HK-2 (cell line): ENCODE measurements around the gene FGFR2.

ENCODE experiments used
- DNase-seq: peaks from one replicate; pipeline ENCODE4 v3.0.0-alpha.2; 2018; ENCODE audit not compliant: unreplicated experiment

FGFR2 gene

DNA sequence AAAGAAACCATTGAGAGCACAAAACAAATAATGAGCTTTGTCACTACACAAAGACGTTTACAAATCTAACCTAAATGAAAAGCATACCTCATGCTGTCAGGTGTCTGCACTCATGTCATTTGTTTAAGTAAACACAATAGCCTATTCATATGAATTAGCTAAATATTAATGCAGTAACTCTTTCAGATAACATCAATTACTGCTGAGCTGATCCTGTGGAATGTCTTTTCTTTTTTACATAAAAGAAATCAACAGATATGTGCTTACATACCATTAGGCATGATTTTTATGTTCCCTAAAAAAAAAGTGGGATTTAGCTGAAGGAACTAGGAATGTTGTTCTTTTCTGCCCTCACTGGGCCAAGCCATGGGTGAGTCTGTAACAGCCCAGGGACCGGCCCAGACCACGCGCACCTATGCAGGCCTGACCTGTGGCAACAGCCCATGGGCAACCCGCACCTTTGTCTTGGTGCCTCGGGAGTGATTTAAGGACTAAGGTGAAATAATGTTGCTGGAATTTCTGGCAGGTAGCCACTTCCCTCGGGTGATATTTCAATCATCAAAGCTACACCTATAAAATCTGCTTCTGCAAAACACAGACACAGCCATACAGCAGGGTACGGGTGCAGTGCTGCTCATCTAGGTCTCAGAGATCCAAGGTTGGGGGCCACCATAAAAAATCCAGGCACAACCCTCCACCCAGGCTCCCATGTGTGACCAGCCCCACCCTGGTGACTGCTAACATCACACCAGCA, 44.6 kb downstream of the FGFR2 start:
- no peak for DNase-seq

GRCh38 chr10:121552746-121553145, 45.5 kb downstream of the FGFR2 start:
- DNase-seq, result no peak

- DNase-seq, result no peak
These were observed 46.9 kb downstream of the FGFR2 start for GRCh38 chr10:121551210-121551885.

- DNase-seq, result no peak
These were observed 53.9 kb downstream of the FGFR2 start for GRCh38 chr10:121544301-121544869.

DNA sequence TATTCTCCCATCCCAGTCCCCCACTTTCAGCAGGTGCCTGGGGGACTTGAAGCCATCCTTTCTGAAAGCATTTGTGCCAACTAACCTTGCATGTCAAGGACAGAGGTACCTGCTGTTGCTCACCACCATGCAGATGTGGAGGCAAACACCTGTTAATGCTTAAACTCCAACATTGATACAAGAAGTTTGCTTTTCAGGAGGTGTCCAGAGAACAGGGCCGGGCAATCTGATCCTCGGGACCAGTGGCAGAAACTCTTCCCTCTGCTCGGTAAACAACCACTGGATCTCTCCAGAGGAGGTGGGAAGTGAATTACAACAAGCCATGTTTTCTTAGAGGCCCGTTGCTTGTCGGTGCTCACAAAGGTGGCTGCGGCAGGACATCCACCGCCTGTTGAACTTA, 54.7 kb downstream of the FGFR2 start:
- no peak for DNase-seq

- DNase-seq, result no peak
These were observed 56.7 kb downstream of the FGFR2 start for GRCh38 chr10:121541450-121542120.

GRCh38 chr10:121540732-121541395, 57.4 kb downstream of the FGFR2 start:
- DNase-seq, result no peak

DNA sequence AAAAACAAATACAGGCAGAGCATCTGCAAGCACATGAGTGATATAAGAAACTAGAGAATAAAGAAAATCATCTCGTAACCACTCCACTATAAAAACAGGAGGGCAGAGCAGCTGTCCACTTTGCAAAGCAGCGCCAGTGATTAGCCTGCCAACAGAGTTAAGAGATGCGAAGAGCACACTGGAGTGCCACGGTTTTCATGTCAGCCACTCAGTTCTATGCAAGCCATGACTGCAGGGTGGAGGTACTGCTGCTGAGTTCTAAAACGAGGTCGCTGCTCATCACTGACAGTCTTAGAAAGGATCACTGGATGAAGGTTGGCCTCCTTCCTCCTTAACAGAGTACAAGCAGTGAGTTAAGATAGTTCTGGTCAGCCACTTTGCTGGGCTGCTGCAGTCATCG, 58.5 kb downstream of the FGFR2 start:
- no peak for DNase-seq

- DNase-seq, result no peak
These were observed 61.8 kb downstream of the FGFR2 start for GRCh38 chr10:121536310-121536913.

DNA sequence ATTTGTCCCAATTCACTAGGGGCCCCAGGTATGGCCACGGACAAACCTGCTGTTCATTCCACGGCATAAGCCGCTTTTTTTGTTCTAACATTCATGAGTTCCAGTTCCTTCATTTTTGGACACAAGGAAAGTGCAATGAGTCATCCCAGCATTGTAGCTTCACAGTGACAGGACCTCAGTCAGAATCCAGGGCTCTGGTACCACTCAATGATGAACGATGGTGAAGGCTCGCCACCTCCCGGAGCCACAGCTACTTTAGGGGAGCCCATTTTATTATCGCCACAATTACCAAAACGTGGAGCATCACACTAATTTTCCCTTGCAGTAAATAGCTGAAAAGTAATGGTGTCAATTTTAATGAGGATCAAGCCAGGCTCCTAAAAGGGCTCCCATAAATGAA, 62.9 kb downstream of the FGFR2 start:
- DNase-seq, result no peak

GRCh38 chr10:121532292-121532864, 65.9 kb downstream of the FGFR2 start:
- no peak for DNase-seq

DNA sequence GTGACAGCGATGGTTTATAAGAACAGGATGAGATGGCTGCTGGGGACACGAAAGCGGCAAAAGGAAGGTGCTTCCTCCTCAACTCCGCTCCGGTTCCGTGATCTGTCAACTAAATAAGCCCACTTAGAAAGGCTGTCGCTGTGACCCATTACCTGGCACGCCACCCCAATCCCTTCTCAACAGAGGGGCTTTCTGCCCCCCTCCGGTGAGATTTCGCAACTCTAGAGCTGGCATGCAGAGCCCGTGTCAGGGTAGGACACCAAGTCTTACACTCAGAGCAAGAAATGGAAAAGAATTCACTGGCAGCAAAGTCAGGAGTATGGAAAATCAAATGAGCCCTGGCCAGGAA, 66.4 kb downstream of the FGFR2 start:
- no peak for DNase-seq

- DNase-seq, result no peak
These were observed 67.0 kb downstream of the FGFR2 start for GRCh38 chr10:121531076-121531829.

- DNase-seq, result no peak
These were observed 67.7 kb downstream of the FGFR2 start for GRCh38 chr10:121530481-121531075.

GRCh38 chr10:121527690-121528089, 70.6 kb downstream of the FGFR2 start:
- DNase-seq, result peak; percentile 69

GRCh38 chr10:121526801-121527221, 71.4 kb downstream of the FGFR2 start:
- no peak for DNase-seq

DNA sequence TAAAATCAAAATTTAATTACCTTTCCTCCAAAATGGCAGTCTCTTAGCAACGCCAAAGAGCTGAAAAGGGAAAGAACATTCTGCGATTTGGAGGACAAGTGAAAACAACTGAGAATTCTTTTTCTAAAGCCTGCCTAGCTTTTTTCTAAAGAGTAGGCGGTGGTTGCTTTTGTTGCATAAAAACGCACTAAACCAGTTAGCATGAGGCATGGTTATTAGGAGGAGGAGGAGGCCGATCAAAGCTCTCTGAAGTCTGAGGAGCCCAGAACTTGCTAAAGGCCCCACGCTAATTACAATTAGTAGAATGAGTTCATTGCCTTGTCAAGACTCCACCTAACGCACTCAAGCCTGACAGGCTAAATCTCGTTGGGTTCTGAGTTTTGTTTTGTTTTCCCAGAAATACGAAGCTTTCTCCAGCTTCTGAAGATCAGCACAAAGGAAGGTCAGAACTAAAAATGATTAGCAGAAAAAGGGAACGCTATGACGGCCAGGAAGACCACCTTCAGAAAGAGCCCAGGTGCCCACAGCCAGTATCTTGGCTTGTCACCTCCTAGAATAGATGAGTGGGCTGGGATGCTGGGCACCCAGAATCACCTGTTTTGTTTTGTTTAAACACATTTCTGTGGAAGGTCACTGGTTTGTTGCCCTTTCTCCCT, 72.0 kb downstream of the FGFR2 start:
- DNase-seq, result no peak

GRCh38 chr10:121525251-121526134, 72.8 kb downstream of the FGFR2 start:
- DNase-seq, result peak; percentile 28
